Activated T-cell treated with anti-CD3 and anti-CD28 coated beads, Interleukin-2, amount 50 U/mL, for 4 hours (primary cell): Measurements from ENCODE around the gene KRT20. TPM values are rescaled to one million over a fixed set of nuclear protein-coding genes. Genes with fewer than 3 reads are reported as not detected.
"Not testable (repeated sequence)": the region's sequence is repeated elsewhere in the genome, so short reads cannot be mapped to it uniquely, and the experiment has no call there.

Experiments used
- ATAC-seq, 2 donors: fragments of 200-7000 bp; cut with Tn5 transposase; one replicate each; pipeline ENCODE4 v1.10.0; 2021
- DNase-seq: peaks from one replicate; pipeline ENCODE4 v3.0.0-alpha.2; 2020
- H3K27me3 Mint-ChIP-seq: one replicate; pipeline ENCODE4 v1.8.0; 2021; ENCODE audit warnings: low read depth, mixed read lengths
- H3K36me3 Mint-ChIP-seq: one replicate; pipeline ENCODE4 v1.8.0; 2022; ENCODE audit warnings: mixed read lengths; ENCODE audit not compliant: insufficient read depth
- H3K4me1 Mint-ChIP-seq: one replicate; pipeline ENCODE4 v1.8.0; 2021; ENCODE audit warnings: low read depth, mixed read lengths
- H3K4me3 Mint-ChIP-seq: one replicate; pipeline ENCODE4 v1.8.0; 2021; ENCODE audit warnings: mild to moderate bottlenecking, moderate library complexity, mixed read lengths
- H3K9me3 Mint-ChIP-seq: one replicate; pipeline ENCODE4 v1.8.0; 2021; ENCODE audit warnings: mixed read lengths
- total RNA-seq, 3 donors: library from RNA; stranded (reverse); gene quantifications; one replicate each; pipeline ENCODE4 v1.2.1, GENCODE V29; 2021

KRT20 gene
- under 1 TPM; 0.19 to 0.30 (median 0.21) TPM for total RNA-seq

GRCh38 chr17:40884708-40885512, at the start of gene KRT20:
KRT20 (minus strand) TSS chr17:40885242; CDS start chr17:40885185, 57 bp downstream.
- no peaks in the 10 kb centered on the region for H3K4me1 Mint-ChIP-seq
- H3K4me3 Mint-ChIP-seq, result no peak within 1 kb of the TSS
- no peak for DNase-seq
- H3K27me3 Mint-ChIP-seq, result peaks cover 33% of the 10 kb centered on the region
- H3K9me3 Mint-ChIP-seq, result no peaks in the 10 kb centered on the region
- no peak for ATAC-seq
- no peaks in the 10 kb centered on the region for H3K36me3 Mint-ChIP-seq

- DNase-seq (no peak), ATAC-seq (no peak)
- H3K4me3 Mint-ChIP-seq, result no peak overlapping the region
- no peaks in the 10 kb centered on the region for H3K9me3 Mint-ChIP-seq
- H3K4me1 Mint-ChIP-seq, result no peaks in the 10 kb centered on the region
- H3K27me3 Mint-ChIP-seq, result peaks cover 12% of the 10 kb centered on the region
- no peaks in the 10 kb centered on the region for H3K36me3 Mint-ChIP-seq
These were observed 47.6 kb upstream of the KRT20 start for GRCh38 chr17:40932608-40933007.

GRCh38 chr17:40931311-40931710, 46.3 kb upstream of the KRT20 start:
- no peak for DNase-seq
- H3K4me3 Mint-ChIP-seq, result no peak overlapping the region
- ATAC-seq, result no peak
- peaks cover 14% of the 10 kb centered on the region for H3K27me3 Mint-ChIP-seq
- H3K36me3 Mint-ChIP-seq, result no peaks in the 10 kb centered on the region
- no peaks in the 10 kb centered on the region for H3K9me3 Mint-ChIP-seq
- H3K4me1 Mint-ChIP-seq, result no peaks in the 10 kb centered on the region

GRCh38 chr17:40926341-40926740, 41.3 kb upstream of the KRT20 start:
- DNase-seq, result no peak
- no peak overlapping the region for H3K4me3 Mint-ChIP-seq
- no peak for ATAC-seq
- H3K9me3 Mint-ChIP-seq, result no peaks in the 10 kb centered on the region
- peaks cover 1% of the 10 kb centered on the region for H3K4me1 Mint-ChIP-seq
- H3K27me3 Mint-ChIP-seq, result peaks cover 16% of the 10 kb centered on the region
- no peaks in the 10 kb centered on the region for H3K36me3 Mint-ChIP-seq

- DNase-seq (no peak), ATAC-seq (no peak)
- Mint-ChIP-seq H3K4me3 (no peak overlapping the region), H3K9me3 (no peaks in the 10 kb centered on the region), H3K27me3 (peaks cover 20% of the 10 kb centered on the region), H3K36me3 (no peaks in the 10 kb centered on the region), H3K4me1 (peaks cover 5% of the 10 kb centered on the region)
These were observed 37.2 kb upstream of the KRT20 start for GRCh38 chr17:40922239-40922638.

GRCh38 chr17:40921026-40921425, 36.0 kb upstream of the KRT20 start:
- Mint-ChIP-seq H3K9me3 (no peaks in the 10 kb centered on the region), H3K27me3 (peaks cover 13% of the 10 kb centered on the region), H3K4me3 (no peak overlapping the region), H3K4me1 (peaks cover 5% of the 10 kb centered on the region), H3K36me3 (no peaks in the 10 kb centered on the region)
- ATAC-seq (no peak), DNase-seq (no peak)

GRCh38 chr17:40917116-40917515, 32.1 kb upstream of the KRT20 start:
- not testable (repeated sequence) for H3K9me3 Mint-ChIP-seq, H3K36me3 Mint-ChIP-seq, H3K27me3 Mint-ChIP-seq, H3K4me1 Mint-ChIP-seq, H3K4me3 Mint-ChIP-seq, DNase-seq, ATAC-seq

- DNase-seq, result no peak
- Mint-ChIP-seq H3K27me3 (peaks cover 15% of the 10 kb centered on the region), H3K4me3 (no peak overlapping the region), H3K9me3 (no peaks in the 10 kb centered on the region), H3K4me1 (peaks cover 8% of the 10 kb centered on the region), H3K36me3 (no peaks in the 10 kb centered on the region)
- no peak for ATAC-seq
These were observed 31.3 kb upstream of the KRT20 start for GRCh38 chr17:40916366-40916765.

- H3K9me3 Mint-ChIP-seq, result no peaks in the 10 kb centered on the region
- ATAC-seq (no peak), DNase-seq (no peak)
- peaks cover 15% of the 10 kb centered on the region for H3K27me3 Mint-ChIP-seq
- peaks cover 4% of the 10 kb centered on the region for H3K4me1 Mint-ChIP-seq
- no peaks in the 10 kb centered on the region for H3K36me3 Mint-ChIP-seq
- no peak overlapping the region for H3K4me3 Mint-ChIP-seq
These were observed 30.7 kb upstream of the KRT20 start for GRCh38 chr17:40915721-40916256.

- Mint-ChIP-seq H3K4me3 (no peak overlapping the region), H3K4me1 (peaks cover 4% of the 10 kb centered on the region), H3K27me3 (peaks cover 15% of the 10 kb centered on the region), H3K36me3 (no peaks in the 10 kb centered on the region), H3K9me3 (no peaks in the 10 kb centered on the region)
- no peak for DNase-seq
- ATAC-seq, result peak; percentile 65 to 78
These were observed 30.2 kb upstream of the KRT20 start for GRCh38 chr17:40915199-40915661.

GRCh38 chr17:40914075-40914855, 29.2 kb upstream of the KRT20 start:
- ATAC-seq, result no peak
- Mint-ChIP-seq H3K4me1 (peaks cover 4% of the 10 kb centered on the region), H3K4me3 (no peak overlapping the region)

GRCh38 chr17:40912486-40913210, 27.6 kb upstream of the KRT20 start:
- ATAC-seq (no peak), DNase-seq (no peak)
- Mint-ChIP-seq H3K9me3 (no peaks in the 10 kb centered on the region), H3K4me3 (no peak overlapping the region), H3K36me3 (no peaks in the 10 kb centered on the region), H3K27me3 (peaks cover 27% of the 10 kb centered on the region), H3K4me1 (peaks cover 4% of the 10 kb centered on the region)

More at GRCh38 chr17:40914075-40914855, 29.2 kb upstream of the KRT20 start:
- H3K9me3 Mint-ChIP-seq, result no peaks in the 10 kb centered on the region
- H3K36me3 Mint-ChIP-seq, result no peaks in the 10 kb centered on the region
- no peak for DNase-seq
- H3K27me3 Mint-ChIP-seq, result peaks cover 13% of the 10 kb centered on the region

- DNase-seq (no peak), ATAC-seq (no peak)
These were observed 25.4 kb upstream of the KRT20 start for GRCh38 chr17:40910441-40910841.

GRCh38 chr17:40909755-40910154, 24.7 kb upstream of the KRT20 start:
- H3K9me3 Mint-ChIP-seq, result no peaks in the 10 kb centered on the region
- H3K27me3 Mint-ChIP-seq, result peaks cover 45% of the 10 kb centered on the region
- H3K4me3 Mint-ChIP-seq, result no peak overlapping the region
- H3K4me1 Mint-ChIP-seq, result no peaks in the 10 kb centered on the region
- H3K36me3 Mint-ChIP-seq, result no peaks in the 10 kb centered on the region
- no peak for DNase-seq
- ATAC-seq, result no peak

More at GRCh38 chr17:40910441-40910841, 25.4 kb upstream of the KRT20 start:
- Mint-ChIP-seq H3K4me3 (no peak overlapping the region), H3K36me3 (no peaks in the 10 kb centered on the region), H3K9me3 (no peaks in the 10 kb centered on the region), H3K4me1 (peaks cover 4% of the 10 kb centered on the region), H3K27me3 (peaks cover 44% of the 10 kb centered on the region)
